B cell (primary cell): ENCODE data around the gene REEP2. TPM values are rescaled to one million over a fixed set of nuclear protein-coding genes. Genes with fewer than 3 reads are reported as not detected.
"Not testable (repeated sequence)": the region's sequence is repeated elsewhere in the genome, so short reads cannot be mapped to it uniquely, and the experiment has no call there.

Source experiments
- ATAC-seq: fragments of 200-7000 bp; cut with Tn5 transposase; one replicate; pipeline ENCODE4 v1.10.0; 2021; ENCODE audit warnings: low read depth, mild to moderate bottlenecking, moderate number of reproducible peaks, moderate library complexity
- CTCF ChIA-PET: fragments of 350-600 bp; sonication (Branson Sonifier 250); formaldehyde crosslinking; loops from one replicate; lab custom pipeline; 2021; ENCODE audit warnings: antibody characterized with exemption, inconsistent platforms; lab: Charles Lee
- POLR2A ChIA-PET: fragments of 350-600 bp; sonication (Branson Sonifier 250); formaldehyde crosslinking; loops from one replicate; lab custom pipeline; 2021; ENCODE audit warnings: antibody characterized with exemption; lab: Charles Lee
- DNase-seq: peaks from one replicate; pipeline ENCODE4 v3.0.0; 2013
- H2AFZ ChIP-seq: 2 replicates; pipeline ENCODE4 v1.6.1; 2012; ENCODE audit warnings: mild to moderate bottlenecking, low read depth, low read length; ENCODE audit not compliant: insufficient read depth, poor library complexity, severe bottlenecking
- H3K27ac ChIP-seq, 2 donors: 1 replicate in 1 of 2; 2 replicates in 1 of 2; pipeline ENCODE4 v1.5.1; 2012 to 2013; ENCODE audit warnings: low read length in 2 of 2, mild to moderate bottlenecking in 2 of 2, moderate library complexity in 1 of 2
- H3K27me3 ChIP-seq, 4 experiments: fragments of 200-600 bp in 1 of 4; sonication (generic) in 1 of 4; replicated peaks in 1 of 4; 1 replicate in 2 of 4; 2 replicates in 2 of 4; pipeline versions ENCODE4 v1.6.1 to v1.7.0; 2013 to 2016; ENCODE audit warnings: low read length in 3 of 4, mild to moderate bottlenecking in 2 of 4, mixed read lengths in 1 of 4, moderate library complexity in 1 of 4; ENCODE audit not compliant: insufficient read depth in 4 of 4, control insufficient read depth in 3 of 4; ENCODE audit errors: control extremely low read depth in 1 of 4
- H3K36me3 ChIP-seq, 2 experiments: replicated peaks in 1 of 2; 1 replicate in 1 of 2; 2 replicates in 1 of 2; pipeline versions ENCODE4 v1.6.1 to v1.7.1; 2013; ENCODE audit warnings: low read length in 1 of 2; ENCODE audit not compliant: insufficient read depth in 2 of 2, control insufficient read depth in 1 of 2; ENCODE audit errors: control extremely low read depth in 1 of 2, extremely low read depth in 1 of 2
- H3K4me1 ChIP-seq, 2 donors: fragments of 200-600 bp in 1 of 2; sonication (generic) in 1 of 2; 1 replicate in 1 of 2; 2 replicates in 1 of 2; pipeline versions ENCODE4 v1.5.1 to v1.6.1; 2013 to 2017; ENCODE audit warnings: low read length in 2 of 2; ENCODE audit not compliant: control insufficient read depth in 2 of 2, insufficient read depth in 2 of 2
- H3K4me2 ChIP-seq: replicated peaks from 2 replicates; pipeline ENCODE3; 2012; ENCODE audit warnings: mild to moderate bottlenecking, low read depth, low read length; ENCODE audit not compliant: poor library complexity, severe bottlenecking
- H3K4me3 ChIP-seq, 5 experiments: fragments of 200-600 bp in 1 of 5; sonication (generic) in 1 of 5; 1 replicate in 3 of 5; 2 replicates in 2 of 5; pipeline versions ENCODE4 v1.5.1 to v1.7.0; 2011 to 2016; ENCODE audit warnings: low read length in 4 of 5, mild to moderate bottlenecking in 4 of 5, low read depth in 2 of 5, control low read depth in 1 of 5, moderate library complexity in 1 of 5; ENCODE audit not compliant: insufficient read depth in 1 of 5; ENCODE audit errors: control extremely low read depth in 1 of 5, extremely low read depth in 1 of 5
- H3K79me2 ChIP-seq: fragments of 200-600 bp; sonication (generic); one replicate; pipeline ENCODE4 v1.6.0; 2016; ENCODE audit warnings: low read length; ENCODE audit not compliant: control insufficient read depth, insufficient read depth
- H3K9ac ChIP-seq: fragments of 200-600 bp; sonication (generic); 2 replicates; pipeline ENCODE4 v1.6.1; 2017; ENCODE audit warnings: mild to moderate bottlenecking, low read length, moderate library complexity
- H3K9me3 ChIP-seq, 3 donors: one replicate each; pipeline versions ENCODE4 v1.6.1 to v1.7.1; 2013; ENCODE audit warnings: low read length in 2 of 3; ENCODE audit not compliant: control insufficient read depth in 2 of 3, insufficient read depth in 1 of 3; ENCODE audit errors: control extremely low read depth in 1 of 3
- H4K20me1 ChIP-seq: 2 replicates; pipeline ENCODE4 v1.6.0; 2012; ENCODE audit warnings: mild to moderate bottlenecking, low read length; ENCODE audit not compliant: insufficient read depth, control insufficient read depth, poor library complexity, severe bottlenecking
- H3K27ac Mint-ChIP-seq: one replicate; pipeline ENCODE4 v1.8.0; 2021; ENCODE audit warnings: mixed read lengths
- H3K27me3 Mint-ChIP-seq: one replicate; pipeline ENCODE4 v1.8.0; 2021; ENCODE audit warnings: mixed read lengths
- H3K4me1 Mint-ChIP-seq: one replicate; pipeline ENCODE4 v1.8.0; 2021; ENCODE audit warnings: mixed read lengths
- H3K4me3 Mint-ChIP-seq: one replicate; pipeline ENCODE4 v1.8.0; 2021; ENCODE audit warnings: mixed read lengths
- H3K9me3 Mint-ChIP-seq: one replicate; pipeline ENCODE4 v1.8.0; 2022; ENCODE audit warnings: mixed read lengths; ENCODE audit not compliant: insufficient read depth
- EZH2 ChIP-seq: IDR thresholded peaks from 2 replicates; pipeline ENCODE4 v1.6.1; 2012; ENCODE audit warnings: borderline replicate concordance, low read depth, mild to moderate bottlenecking, moderate library complexity, low read length; ENCODE audit not compliant: insufficient read depth, poor library complexity, severe bottlenecking
- WGBS: methylation state at CpG from one replicate; pipeline ENCODE4 v1.1.5; 2013; ENCODE audit warnings: missing lambda C conversion rate; ENCODE audit not compliant: insufficient coverage; 5-methylcytosine and 5-hydroxymethylcytosine counted together
- intact Hi-C: fragments of 100-400 bp; cut with micrococcal nuclease; formaldehyde crosslinking; loops from one replicate; pipeline ENCODE4 v1.10.0; 2022
- polyA plus RNA-seq: library from polyadenylated mRNA; depleted of rRNA; stranded (reverse); fragments of >200 nt; gene quantifications from 2 replicates; pipeline ENCODE4 v1.2.3, GENCODE V29; 2012
- total RNA-seq, 2 donors: library from RNA; stranded (reverse); fragments of 120-200 nt in 1 of 2; gene quantifications; 1 replicate in 1 of 2; 2 replicates in 1 of 2; pipeline versions ENCODE4 v1.2.3 to v1.2.4, GENCODE V29; 2013 to 2022
- TF ChIP-seq, protein P1 (sequence below): fragments of 200-600 bp; IDR thresholded peaks from one replicate; pipeline ENCODE4 v1.8.0; 2022; ENCODE audit warnings: antibody characterized with exemption, mild to moderate bottlenecking

REEP2 gene
- total and polyA plus RNA-seq, 2 donors (not counting 1 experiment from before 2014, with no cell fraction given), result 0.20 TPM; not detected in 1

DNA sequence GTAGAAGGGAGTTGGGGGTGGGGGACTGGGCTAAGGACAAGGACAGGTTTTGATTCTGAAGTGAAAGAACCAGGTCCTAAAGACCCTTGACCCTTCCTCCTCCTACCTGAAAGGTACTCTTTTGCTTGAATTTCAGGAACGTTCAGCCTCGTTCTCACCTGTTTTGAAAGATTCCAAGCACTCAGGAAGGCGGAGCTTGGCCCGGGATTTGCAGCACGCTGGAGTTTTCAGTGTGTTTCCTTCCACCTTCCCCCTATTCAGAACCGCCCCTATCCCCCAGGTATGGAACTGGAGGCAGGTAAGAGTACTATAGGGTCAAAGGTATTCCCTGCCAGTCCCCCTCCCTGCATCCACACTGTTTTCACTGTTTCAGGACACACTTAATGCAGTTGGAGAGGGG, 33.5 kb downstream of the REEP2 start:
- H4K20me1 ChIP-seq, result peaks cover 6% of the 10 kb centered on the region
- ATAC-seq, result no peak
- DNase-seq, result no peak
- peaks cover 12% of the 10 kb centered on the region for H3K4me1 Mint-ChIP-seq
- no peak overlapping the region for H3K27ac ChIP-seq
- intact Hi-C loops, result no loop called here
- no peaks in the 10 kb centered on the region for H3K9me3 ChIP-seq
- 77% methylated on average over 4 of the region's 6 CpGs for WGBS
- H2AFZ ChIP-seq, result no peak overlapping the region
- no peaks in the 10 kb centered on the region for H3K4me1 ChIP-seq
- H3K9me3 Mint-ChIP-seq, result no peaks in the 10 kb centered on the region
- no peak overlapping the region for H3K9ac ChIP-seq
- H3K27me3 Mint-ChIP-seq, result peaks cover 10% of the 10 kb centered on the region
- H3K27ac Mint-ChIP-seq, result no peak overlapping the region
- CTCF ChIA-PET, result interaction anchor here (1.7 kb wide), 1 partner anchor 21 kb away, joined by 3 read pairs; no protein-coding TSS in a partner anchor
- H3K4me2 ChIP-seq, result no peak overlapping the region
- no peaks in the 10 kb centered on the region for H3K27me3 ChIP-seq
- POLR2A ChIA-PET, result interaction anchor here (0.7 kb wide), 1 partner anchor 27 kb away, joined by 3 read pairs; no protein-coding TSS in a partner anchor
- no peaks in the 10 kb centered on the region for H3K79me2 ChIP-seq
- no peak overlapping the region for H3K4me3 ChIP-seq
- TF ChIP-seq, protein P1, sequence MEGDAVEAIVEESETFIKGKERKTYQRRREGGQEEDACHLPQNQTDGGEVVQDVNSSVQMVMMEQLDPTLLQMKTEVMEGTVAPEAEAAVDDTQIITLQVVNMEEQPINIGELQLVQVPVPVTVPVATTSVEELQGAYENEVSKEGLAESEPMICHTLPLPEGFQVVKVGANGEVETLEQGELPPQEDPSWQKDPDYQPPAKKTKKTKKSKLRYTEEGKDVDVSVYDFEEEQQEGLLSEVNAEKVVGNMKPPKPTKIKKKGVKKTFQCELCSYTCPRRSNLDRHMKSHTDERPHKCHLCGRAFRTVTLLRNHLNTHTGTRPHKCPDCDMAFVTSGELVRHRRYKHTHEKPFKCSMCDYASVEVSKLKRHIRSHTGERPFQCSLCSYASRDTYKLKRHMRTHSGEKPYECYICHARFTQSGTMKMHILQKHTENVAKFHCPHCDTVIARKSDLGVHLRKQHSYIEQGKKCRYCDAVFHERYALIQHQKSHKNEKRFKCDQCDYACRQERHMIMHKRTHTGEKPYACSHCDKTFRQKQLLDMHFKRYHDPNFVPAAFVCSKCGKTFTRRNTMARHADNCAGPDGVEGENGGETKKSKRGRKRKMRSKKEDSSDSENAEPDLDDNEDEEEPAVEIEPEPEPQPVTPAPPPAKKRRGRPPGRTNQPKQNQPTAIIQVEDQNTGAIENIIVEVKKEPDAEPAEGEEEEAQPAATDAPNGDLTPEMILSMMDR, result no peak
- TF ChIP-seq EZH2, result no peak
- H3K36me3 ChIP-seq, result peaks cover 0 to 2% of the 10 kb centered on the region in 2 experiments
- no peak overlapping the region for H3K4me3 Mint-ChIP-seq

DNA sequence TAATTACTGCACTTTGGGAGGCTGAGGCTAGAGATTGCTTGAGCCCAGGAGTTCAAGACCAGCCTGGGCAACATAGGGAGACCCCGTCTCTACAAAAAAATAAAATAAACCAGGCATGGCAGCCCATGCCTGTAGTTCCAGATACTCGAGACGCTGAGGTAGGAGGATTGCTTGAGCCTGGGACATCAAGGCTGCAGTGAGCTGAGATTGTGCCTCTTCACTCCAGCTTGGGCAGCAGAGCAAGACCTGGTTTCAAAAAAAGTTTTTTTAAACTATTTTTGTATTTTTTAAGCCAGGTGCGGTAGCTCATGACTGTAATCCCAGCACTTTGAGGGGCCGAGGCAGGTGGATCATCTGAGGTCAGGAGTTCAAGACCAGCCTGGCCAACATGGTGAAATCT, 34.3 kb downstream of the REEP2 start:
- H3K9me3 Mint-ChIP-seq, H3K9me3 ChIP-seq, H2AFZ ChIP-seq, ATAC-seq, H3K27ac ChIP-seq, H3K79me2 ChIP-seq, H3K4me1 Mint-ChIP-seq, H3K4me1 ChIP-seq, H3K4me2 ChIP-seq, H3K4me3 Mint-ChIP-seq, POLR2A ChIA-PET, H3K36me3 ChIP-seq, H3K4me3 ChIP-seq, intact Hi-C loops, DNase-seq, H3K27ac Mint-ChIP-seq, H3K9ac ChIP-seq, H4K20me1 ChIP-seq, H3K27me3 ChIP-seq: not testable (repeated sequence)
- WGBS, result 88% methylated on average over 4 of the region's 5 CpGs
- CTCF ChIA-PET, result interaction anchor here (1.7 kb wide), 1 partner anchor 22 kb away, joined by 3 read pairs; no protein-coding TSS in a partner anchor
- peaks cover 12% of the 10 kb centered on the region for H3K27me3 Mint-ChIP-seq
